SJSA1 (cell line): Measurements from ENCODE around the gene PSMB3. TPM values are rescaled to one million over a fixed set of nuclear protein-coding genes. Genes with fewer than 3 reads are reported as not detected.
"Not testable (repeated sequence)": the region's sequence is repeated elsewhere in the genome, so short reads cannot be mapped to it uniquely, and the experiment has no call there.

Source experiments
- DNase-seq, 2 experiments: peaks; one replicate each; pipeline ENCODE4 v3.0.0-alpha.2; 2015 to 2020; ENCODE audit warnings: low spot score in 2 of 2, low read depth in 1 of 2
- H3K27ac ChIP-seq: fragments of 250-450 bp; sonication (Bioruptor Pico); 2 replicates; pipeline ENCODE4 v1.5.1; 2020; ENCODE audit warnings: mild to moderate bottlenecking, moderate library complexity
- H3K27me3 ChIP-seq: fragments of 250-450 bp; sonication (Bioruptor Pico); replicated peaks from 2 replicates; pipeline ENCODE4 v1.5.1; 2020; ENCODE audit warnings: mild to moderate bottlenecking, moderate library complexity
- H3K36me3 ChIP-seq: fragments of 250-450 bp; sonication (Bioruptor Pico); 2 replicates; pipeline ENCODE4 v1.5.1; 2020; ENCODE audit warnings: mild to moderate bottlenecking
- H3K4me1 ChIP-seq: fragments of 250-450 bp; sonication (Bioruptor Pico); replicated peaks from 2 replicates; pipeline ENCODE4 v1.6.1; 2021; ENCODE audit warnings: mild to moderate bottlenecking
- H3K4me3 ChIP-seq: fragments of 250-450 bp; sonication (Bioruptor Pico); 2 replicates; pipeline ENCODE4 v1.5.1; 2020; ENCODE audit warnings: mild to moderate bottlenecking
- H3K9me3 ChIP-seq: fragments of 250-450 bp; sonication (Bioruptor Pico); replicated peaks from 2 replicates; pipeline ENCODE4 v1.5.1; 2020; ENCODE audit warnings: mild to moderate bottlenecking
- total RNA-seq: library from RNA; depleted of rRNA; stranded (reverse); fragments of >200 nt; shearing (Covaris generic); gene quantifications from 2 replicates; pipeline ENCODE4 v1.2.3, GENCODE V29; 2014

The PSMB3 gene
- total RNA-seq, 1 experiment from 2014 or later: 297 TPM

DNA sequence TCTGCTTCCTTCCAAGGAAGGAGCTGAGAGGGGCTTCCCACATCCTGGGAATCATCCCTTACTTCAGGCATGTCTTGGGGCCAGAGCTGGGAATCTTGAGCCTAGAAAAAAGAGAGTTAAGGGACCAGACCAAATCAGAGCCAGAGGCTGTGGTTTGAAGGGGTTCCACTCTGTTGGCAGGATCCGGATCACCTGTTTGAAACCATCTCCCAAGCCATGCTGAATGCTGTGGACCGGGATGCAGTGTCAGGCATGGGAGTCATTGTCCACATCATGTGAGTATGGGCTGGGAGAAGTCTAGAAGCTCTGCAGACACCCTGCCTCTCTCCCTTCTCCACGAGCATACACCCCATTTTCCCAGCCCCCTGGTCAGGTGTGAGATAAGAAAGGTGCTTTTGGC is 9.7 kb downstream of the PSMB3 start:
- Histone ChIP-seq H3K4me1 (no peaks in the 10 kb centered on the region), H3K9me3 (no peaks in the 10 kb centered on the region), H3K27me3 (no peaks in the 10 kb centered on the region), H3K4me3 (no peak overlapping the region), H3K36me3 (peaks cover 91% of the 10 kb centered on the region), H3K27ac (no peak overlapping the region)
- DNase-seq: no peak

DNA sequence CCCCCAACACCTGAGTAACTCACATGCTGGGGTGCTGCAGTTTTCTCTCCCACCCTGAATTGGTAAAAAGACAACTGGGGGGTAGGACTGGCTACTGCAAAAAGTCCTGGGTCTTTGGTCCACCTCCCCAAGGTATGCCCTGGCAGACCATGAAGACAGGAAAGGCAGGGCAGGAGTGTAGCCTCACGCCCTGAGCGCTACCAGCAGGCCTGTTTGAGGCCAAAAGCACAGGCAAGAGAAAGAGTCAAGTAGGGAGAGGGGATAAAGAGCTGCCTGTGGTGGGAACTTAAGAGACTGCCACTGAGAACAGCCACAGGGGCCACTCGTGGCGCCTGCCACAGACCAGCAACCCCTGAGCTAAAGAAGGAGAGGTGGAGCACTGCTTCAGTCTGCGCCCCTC is 13.8 kb downstream of the PSMB3 start:
- Histone ChIP-seq H3K27me3 (no peaks in the 10 kb centered on the region), H3K36me3 (peaks cover 93% of the 10 kb centered on the region), H3K4me3 (no peak overlapping the region), H3K9me3 (no peaks in the 10 kb centered on the region), H3K27ac (no peak overlapping the region), H3K4me1 (no peaks in the 10 kb centered on the region)
- no peak for DNase-seq

DNA sequence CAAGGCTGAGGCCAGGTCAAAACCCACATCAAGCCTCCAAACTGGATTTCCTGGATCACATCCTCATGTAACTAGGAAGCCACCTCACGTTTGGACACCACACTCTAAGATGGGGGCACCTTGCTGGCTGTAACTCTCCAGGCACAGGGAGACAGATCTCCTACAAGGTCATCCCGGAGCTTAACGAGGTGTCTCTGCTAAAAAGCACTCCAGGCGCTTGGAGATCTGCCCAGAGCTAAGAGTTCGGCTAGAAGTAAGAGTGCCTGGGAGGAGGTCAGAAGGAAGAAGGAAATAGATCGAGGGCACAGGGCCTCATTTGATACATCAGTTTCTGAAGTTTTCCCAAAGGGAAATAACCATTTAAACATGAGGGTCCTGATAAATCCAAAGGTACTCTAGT is 15.9 kb downstream of the PSMB3 start:
- no peak overlapping the region for H3K4me3 ChIP-seq
- H3K27ac ChIP-seq: no peak overlapping the region
- H3K36me3 ChIP-seq: peaks cover 94% of the 10 kb centered on the region

DNA sequence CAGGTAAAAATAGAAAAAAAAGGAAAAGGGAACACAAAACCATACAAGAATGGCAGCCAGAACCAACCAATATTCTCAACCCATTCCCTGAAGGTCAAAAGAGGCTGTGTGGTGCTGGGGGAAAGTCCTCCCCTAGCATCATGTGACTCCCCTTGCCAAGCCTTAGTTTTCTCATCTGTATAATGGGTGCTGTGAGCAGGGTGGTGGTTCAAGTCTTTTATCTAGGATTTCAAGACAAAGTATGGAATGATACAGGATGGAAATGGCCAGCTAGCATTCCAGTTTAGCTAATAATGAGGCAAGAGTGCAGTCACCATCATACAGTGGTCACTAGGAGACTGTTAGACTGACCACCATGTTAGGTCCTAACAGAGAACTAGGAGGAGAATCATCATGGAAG is 20.7 kb downstream of the PSMB3 start:
- Histone ChIP-seq H3K4me1 (no peaks in the 10 kb centered on the region), H3K9me3 (no peaks in the 10 kb centered on the region), H3K36me3 (peaks cover 90% of the 10 kb centered on the region), H3K4me3 (no peak overlapping the region), H3K27me3 (no peaks in the 10 kb centered on the region), H3K27ac (no peak overlapping the region)
- DNase-seq: no peak

More for the DNA sequence above, 15.9 kb downstream of the PSMB3 start:
- Histone ChIP-seq H3K4me1 (no peaks in the 10 kb centered on the region), H3K9me3 (no peaks in the 10 kb centered on the region), H3K27me3 (no peaks in the 10 kb centered on the region)
- no peak for DNase-seq

DNA sequence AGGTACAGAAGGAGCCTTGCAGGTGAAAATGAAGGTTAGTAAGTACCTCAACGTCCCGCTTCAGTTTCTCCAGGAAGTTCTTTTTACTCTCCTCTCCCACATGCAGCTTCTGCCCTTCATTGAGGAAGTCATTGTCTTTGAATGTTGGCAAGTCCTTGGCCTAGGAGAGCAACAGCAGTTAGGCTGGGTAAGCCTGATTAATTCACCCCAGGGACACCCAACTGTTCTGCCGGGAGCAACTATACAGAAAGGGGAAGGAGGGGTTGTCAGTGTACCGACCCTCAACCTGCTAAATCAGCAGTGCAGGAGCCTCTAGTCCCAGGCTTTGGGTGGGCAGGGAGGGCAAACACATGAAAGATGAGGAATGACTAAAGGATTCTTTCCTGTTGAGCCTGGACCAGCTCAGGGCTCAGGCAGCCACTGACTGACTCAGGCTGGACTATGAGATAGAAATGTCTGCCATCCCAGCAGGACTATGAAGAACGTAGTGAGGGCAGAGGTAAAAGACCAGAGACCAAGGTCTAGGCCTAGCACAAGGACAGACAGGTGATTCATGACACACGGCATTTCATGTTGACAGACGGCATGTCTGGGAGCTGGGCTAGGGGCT is 25.2 kb downstream of the PSMB3 start:
- Histone ChIP-seq H3K4me1 (no peaks in the 10 kb centered on the region), H3K4me3 (no peak overlapping the region), H3K9me3 (no peaks in the 10 kb centered on the region), H3K27me3 (no peaks in the 10 kb centered on the region), H3K27ac (no peak overlapping the region), H3K36me3 (peaks cover 94% of the 10 kb centered on the region)
- DNase-seq: no peak

DNA sequence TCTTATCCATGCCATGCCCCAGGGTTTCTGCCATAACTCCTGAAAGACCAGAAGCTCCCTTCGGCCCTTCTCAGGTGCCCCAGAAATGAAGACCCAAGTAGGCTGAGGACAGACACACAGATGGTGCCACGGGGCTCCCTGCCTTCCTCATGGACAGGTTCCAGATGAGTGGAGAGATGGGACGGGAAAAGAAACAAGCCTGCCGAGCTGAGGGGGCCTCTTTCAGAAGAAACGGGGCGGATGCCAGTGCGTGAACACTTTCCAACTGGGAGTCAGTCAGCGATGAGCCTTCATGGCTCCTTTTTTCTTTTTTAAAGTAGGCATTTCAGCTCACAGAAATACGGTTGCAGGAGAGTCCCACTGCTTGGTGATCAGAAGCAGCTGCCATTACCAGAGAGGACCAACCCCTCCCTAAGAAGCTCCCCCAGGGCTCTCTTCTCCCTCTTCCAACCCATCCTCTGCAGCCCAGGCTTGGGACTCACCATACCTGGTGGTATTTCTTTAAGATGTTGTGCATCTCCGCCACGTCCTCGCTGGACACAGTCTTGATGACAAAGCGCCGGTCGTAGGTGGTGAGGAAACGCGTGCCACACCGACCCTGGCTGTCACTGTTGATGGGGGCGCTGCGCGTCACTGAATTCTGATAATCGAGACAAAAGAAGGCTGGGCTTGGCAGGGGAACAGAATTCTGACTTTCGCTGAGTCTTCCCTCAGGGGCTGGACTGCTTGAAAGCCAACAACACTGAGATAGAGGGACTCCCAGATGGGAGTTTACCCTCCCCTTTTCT is 27.6 kb downstream of the PSMB3 start:
- Histone ChIP-seq H3K27me3 (no peaks in the 10 kb centered on the region), H3K4me1 (no peaks in the 10 kb centered on the region), H3K9me3 (no peaks in the 10 kb centered on the region), H3K36me3 (peaks cover 92% of the 10 kb centered on the region), H3K27ac (no peak overlapping the region), H3K4me3 (no peak overlapping the region)
- DNase-seq: no peak

DNA sequence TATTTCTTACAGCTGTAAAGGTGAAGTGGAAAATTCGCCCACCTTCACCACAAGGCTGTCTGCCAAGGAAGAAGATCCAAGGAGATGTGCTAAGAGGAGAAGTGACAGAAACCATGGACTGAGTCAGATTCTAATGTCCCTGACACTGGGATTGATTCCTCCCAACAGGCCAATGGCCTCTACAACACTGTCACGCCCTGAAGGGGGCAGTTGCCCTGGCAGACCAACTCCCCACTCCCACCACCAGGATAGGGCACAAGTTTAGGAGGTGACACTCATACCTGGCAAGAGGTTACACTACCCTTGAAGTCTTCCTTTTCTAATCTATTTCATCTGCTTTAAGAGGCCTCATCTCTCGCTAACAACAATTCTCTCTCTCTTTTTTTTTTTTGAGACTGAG is 30.7 kb downstream of the PSMB3 start:
- no peaks in the 10 kb centered on the region for H3K4me1 ChIP-seq
- no peak overlapping the region for H3K27ac ChIP-seq
- H3K9me3 ChIP-seq: no peaks in the 10 kb centered on the region
- H3K36me3 ChIP-seq: peaks cover 84% of the 10 kb centered on the region
- no peak overlapping the region for H3K4me3 ChIP-seq
- DNase-seq: no peak
- H3K27me3 ChIP-seq: no peaks in the 10 kb centered on the region

DNA sequence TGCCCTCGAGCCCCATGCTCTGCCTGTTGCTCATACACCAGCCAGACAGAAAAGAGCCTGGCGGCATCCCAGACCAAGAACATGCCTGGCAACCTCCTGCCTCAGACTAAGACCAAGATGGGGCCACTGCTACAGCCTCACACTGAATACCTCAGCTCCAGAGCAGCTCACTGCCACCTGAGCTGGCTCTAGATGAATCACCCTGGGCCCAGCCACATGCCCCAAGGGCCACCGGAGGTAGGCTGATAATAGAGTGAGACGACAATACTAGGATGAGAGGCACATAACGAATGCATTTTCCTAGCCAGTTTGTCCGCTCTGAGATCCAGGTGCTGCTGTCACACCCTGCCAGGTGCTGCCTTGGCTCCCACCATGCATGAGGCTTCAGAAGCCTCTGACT is 33.8 kb downstream of the PSMB3 start:
- DNase-seq: no peak
- Histone ChIP-seq H3K4me3 (no peak overlapping the region), H3K9me3 (no peaks in the 10 kb centered on the region), H3K27me3 (no peaks in the 10 kb centered on the region), H3K36me3 (peaks cover 53% of the 10 kb centered on the region), H3K27ac (no peak overlapping the region), H3K4me1 (no peaks in the 10 kb centered on the region)

DNA sequence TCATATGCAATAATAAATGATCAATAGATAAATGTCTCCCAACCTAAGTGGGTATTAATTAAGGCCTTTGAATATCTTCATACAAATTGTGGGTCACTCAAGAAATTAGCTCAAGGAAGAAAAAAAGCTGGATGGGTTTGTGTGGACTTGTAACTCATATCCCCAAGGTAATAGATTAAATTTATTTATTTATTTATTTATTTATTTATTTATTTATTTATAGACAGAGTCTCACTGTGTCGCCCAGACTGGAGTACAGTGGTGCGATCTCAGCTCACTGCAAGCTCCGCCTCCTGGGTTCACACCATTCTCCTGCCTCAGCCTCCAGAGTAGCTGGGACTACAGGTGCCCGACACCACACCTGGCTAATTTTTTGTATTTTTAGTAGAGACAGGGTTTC is 35.5 kb downstream of the PSMB3 start:
- not testable (repeated sequence) for DNase-seq, H3K27me3 ChIP-seq, H3K4me1 ChIP-seq, H3K9me3 ChIP-seq, H3K27ac ChIP-seq, H3K4me3 ChIP-seq
- peaks cover 47% of the 10 kb centered on the region for H3K36me3 ChIP-seq

DNA sequence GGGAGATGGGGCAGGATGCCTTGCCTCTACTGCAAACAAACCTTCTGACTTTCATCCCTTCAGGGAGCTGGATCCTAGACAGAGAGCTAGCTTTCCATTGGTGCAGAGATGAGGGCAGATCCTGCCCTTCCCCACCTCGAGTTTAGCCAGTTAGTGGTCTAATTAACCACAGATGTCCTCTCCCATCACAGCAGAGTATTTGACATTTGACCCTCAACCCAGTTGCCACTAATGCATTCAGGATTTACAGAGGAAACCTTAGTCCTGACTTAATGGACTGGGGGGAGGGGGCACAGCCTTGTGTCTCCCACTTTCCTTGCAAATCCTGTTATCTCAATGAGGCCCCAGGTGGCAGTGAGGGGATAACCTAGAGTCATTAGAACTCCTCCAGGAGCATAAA is 36.6 kb downstream of the PSMB3 start:
- no peak for DNase-seq
- Histone ChIP-seq H3K4me3 (no peak overlapping the region), H3K4me1 (no peaks in the 10 kb centered on the region), H3K27me3 (no peaks in the 10 kb centered on the region), H3K27ac (no peak overlapping the region), H3K9me3 (no peaks in the 10 kb centered on the region), H3K36me3 (peaks cover 39% of the 10 kb centered on the region)

DNA sequence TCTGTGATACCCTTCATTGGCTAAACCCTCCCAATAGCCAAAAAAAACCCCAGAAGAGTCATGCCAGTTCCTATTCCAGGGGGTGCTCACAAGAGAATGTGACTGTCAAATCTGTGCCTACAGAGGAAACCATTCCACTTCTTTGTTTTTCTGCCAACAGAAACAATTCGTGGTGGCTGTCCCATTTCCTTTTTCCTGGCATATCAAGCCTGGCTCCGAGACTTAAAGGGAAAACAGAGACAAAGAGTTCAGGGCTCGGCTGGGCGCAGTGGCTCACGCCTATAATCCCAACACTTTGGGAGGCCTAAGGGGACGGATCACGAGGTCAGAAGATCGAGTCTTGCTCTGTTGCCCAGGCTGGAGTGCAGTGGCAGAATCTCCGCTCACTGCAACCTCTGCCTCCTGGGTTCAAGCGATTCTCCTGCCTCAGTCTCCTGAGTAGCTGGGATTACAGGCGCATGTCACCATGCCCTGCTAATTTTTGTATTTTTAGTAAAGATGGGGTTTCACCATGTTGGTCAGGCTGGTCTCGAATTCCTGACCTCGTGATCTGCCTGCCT is 37.7 kb downstream of the PSMB3 start:
- peaks cover 29% of the 10 kb centered on the region for H3K36me3 ChIP-seq
- H3K4me1 ChIP-seq, H3K27me3 ChIP-seq, H3K27ac ChIP-seq, H3K9me3 ChIP-seq, DNase-seq, H3K4me3 ChIP-seq: not testable (repeated sequence)

DNA sequence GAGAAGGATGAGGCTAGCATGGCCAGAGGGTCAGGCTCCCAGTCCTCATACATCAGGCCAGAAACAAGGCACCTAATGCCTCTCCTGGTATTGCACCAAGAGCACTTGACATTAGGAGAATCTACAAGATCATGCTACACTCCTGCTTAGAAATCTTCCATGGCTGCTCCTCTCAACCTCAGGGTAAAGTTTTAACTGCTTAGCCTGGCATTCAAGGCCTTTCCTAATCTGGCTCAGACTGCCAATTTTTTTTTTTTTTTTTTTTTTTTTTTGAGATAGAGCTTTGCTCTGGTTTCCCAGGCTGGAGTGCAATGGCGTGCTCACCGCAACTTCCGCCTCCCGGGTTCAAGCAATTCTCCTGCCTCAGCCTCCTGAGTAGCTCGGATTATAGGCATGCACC is 38.6 kb downstream of the PSMB3 start:
- Histone ChIP-seq H3K27me3 (no peaks in the 10 kb centered on the region), H3K4me1 (no peaks in the 10 kb centered on the region), H3K9me3 (no peaks in the 10 kb centered on the region), H3K36me3 (peaks cover 28% of the 10 kb centered on the region), H3K4me3 (no peak overlapping the region), H3K27ac (no peak overlapping the region)
- DNase-seq: no peak

DNA sequence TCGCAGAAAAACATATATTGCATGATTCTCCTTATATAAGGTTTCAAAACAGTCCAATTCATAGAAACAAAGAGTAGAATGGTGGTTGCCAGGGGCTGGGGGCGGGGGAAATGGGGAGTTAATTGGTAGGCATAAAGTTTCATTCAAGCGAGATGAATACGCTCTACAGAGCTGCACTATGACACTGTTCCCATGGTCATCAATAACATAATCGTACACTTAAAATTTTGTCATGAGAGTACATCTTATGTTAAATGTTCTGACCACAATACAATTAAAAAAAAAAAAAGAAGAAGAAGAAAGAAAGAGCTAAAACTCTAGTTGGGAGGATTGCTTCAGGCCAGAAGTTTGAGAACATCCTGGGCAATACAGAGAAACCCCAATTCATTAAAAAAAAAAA is 41.7 kb downstream of the PSMB3 start:
- Histone ChIP-seq H3K36me3 (peaks cover 47% of the 10 kb centered on the region), H3K4me1 (peaks cover 16% of the 10 kb centered on the region), H3K27me3 (no peaks in the 10 kb centered on the region), H3K4me3 (no peak overlapping the region), H3K9me3 (no peaks in the 10 kb centered on the region), H3K27ac (no peak overlapping the region)
- DNase-seq: no peak

DNA sequence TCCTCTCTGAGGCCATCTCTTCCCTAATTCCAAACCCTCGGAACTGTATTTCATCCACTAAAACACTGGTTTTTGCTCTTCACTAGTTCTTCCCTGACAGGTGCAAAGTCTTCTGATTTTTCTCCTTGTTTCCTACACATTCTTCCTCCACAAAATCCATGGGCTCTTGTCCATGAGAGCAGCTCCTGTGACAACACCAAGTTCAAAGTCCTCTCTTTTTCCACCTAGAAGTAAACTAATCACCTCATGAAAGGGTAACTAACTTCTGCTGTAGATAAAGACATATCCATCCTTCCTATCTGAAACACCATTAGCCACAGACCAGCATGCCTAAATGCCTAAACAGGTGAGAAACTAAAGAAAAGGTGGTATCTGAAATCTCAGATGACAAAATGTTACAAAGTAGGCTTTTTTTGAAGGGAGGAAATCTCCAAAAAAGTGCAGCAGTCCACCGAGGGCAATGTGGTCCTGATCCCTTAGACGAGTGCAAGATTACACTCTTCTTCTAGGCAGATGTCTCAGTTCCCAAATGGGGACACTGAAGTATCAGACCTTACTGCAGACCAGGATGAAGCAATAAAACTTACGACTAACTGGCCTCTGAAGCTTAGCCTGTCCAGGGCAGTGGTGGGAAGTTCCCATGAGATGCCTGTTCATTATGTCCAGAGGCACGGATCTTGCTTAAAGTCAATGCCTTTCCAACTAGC is 44.1 kb downstream of the PSMB3 start:
- Histone ChIP-seq H3K36me3 (peaks cover 57% of the 10 kb centered on the region), H3K27ac (no peak overlapping the region), H3K9me3 (no peaks in the 10 kb centered on the region), H3K4me1 (peaks cover 16% of the 10 kb centered on the region), H3K27me3 (no peaks in the 10 kb centered on the region), H3K4me3 (no peak overlapping the region)
- no peak for DNase-seq
